ENCODE data around the gene PPARD. TPM values are rescaled to one million over a fixed set of nuclear protein-coding genes. Genes with fewer than 3 reads are reported as not detected.

Gene PPARD
- total and polyA plus RNA-seq, 2 of the 13 experiments (the other 11 are each of a cell fraction or from before 2014, with no cell fraction given), result 6.1 to 13.3 TPM

DNA sequence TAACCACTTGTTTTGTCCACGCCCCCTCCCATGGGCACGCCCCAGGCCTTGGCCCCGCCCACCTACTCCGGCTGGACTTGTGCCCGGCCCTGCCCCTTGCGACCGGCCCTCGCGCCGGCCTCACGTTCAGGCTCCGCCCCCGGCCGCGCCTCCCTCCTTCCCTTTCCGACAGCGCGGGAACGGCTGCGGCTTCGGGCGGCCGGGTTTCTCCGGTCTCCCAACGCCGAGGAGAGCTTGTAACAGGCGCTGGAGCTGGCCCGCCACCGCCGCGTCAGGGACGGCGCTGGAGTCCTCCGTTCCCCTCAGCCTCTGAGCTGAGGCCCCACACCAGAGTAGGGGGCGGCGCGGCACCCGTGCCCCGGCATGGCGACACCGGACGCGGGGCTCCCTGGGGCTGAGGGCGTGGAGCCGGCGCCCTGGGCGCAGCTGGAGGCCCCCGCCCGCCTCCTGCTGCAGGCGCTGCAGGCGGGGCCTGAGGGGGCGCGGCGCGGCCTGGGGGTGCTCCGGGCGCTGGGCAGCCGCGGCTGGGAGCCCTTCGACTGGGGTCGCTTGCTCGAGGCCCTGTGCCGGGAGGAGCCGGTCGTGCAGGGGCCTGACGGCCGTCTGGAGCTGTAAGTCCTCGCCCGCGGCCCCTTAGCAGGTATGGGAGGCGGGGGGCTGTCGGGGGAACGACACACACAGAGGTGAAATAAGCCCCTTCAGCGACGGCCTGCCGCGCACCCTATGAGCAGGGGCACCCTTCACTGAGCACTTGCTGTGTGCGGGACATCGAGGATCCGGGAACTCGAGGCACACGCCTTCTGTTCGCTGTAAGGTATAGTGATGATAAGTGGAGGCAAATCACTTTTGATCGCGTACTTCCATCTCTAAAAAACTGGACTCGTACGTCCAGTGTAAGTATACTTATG is 110.1 kb downstream of the PPARD start, which contains the start of gene FANCE (continued):
- TF ChIP-seq ZNF564 (CRISPR knock-in tag; IDR thresholded peaks at IDR 0.05), result no peak; the same call in 1 of the 2 replicates
- TF ChIP-seq PCBP2 (optimal IDR thresholded peaks at IDR 0.05; ENCODE audit: low read depth, low read length, poor library complexity, severe bottlenecking), result no peak
- TF ChIP-seq ZNF501 (CRISPR knock-in tag; IDR thresholded peaks at IDR 0.05), result peak; percentile 92
- peak; percentile 91; the same call in 1 of the 2 replicates for TF ChIP-seq NRL (CRISPR knock-in tag; IDR thresholded peaks at IDR 0.05; ENCODE audit: borderline replicate concordance)
- peak; percentile 67 for TF ChIP-seq ZC3H13 (CRISPR knock-in tag; IDR thresholded peaks at IDR 0.05)
- TF ChIP-seq, protein P1, sequence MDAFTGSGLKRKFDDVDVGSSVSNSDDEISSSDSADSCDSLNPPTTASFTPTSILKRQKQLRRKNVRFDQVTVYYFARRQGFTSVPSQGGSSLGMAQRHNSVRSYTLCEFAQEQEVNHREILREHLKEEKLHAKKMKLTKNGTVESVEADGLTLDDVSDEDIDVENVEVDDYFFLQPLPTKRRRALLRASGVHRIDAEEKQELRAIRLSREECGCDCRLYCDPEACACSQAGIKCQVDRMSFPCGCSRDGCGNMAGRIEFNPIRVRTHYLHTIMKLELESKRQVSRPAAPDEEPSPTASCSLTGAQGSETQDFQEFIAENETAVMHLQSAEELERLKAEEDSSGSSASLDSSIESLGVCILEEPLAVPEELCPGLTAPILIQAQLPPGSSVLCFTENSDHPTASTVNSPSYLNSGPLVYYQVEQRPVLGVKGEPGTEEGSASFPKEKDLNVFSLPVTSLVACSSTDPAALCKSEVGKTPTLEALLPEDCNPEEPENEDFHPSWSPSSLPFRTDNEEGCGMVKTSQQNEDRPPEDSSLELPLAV (CRISPR knock-in tag; conservative IDR thresholded peaks at IDR 0.05; ENCODE audit: low read depth), result no peak
- TF ChIP-seq ZBTB42 (CRISPR knock-in tag; IDR thresholded peaks at IDR 0.05), result peak; percentile 24
- no peak for TF ChIP-seq POGZ (CRISPR knock-in tag; IDR thresholded peaks at IDR 0.05)
- TF ChIP-seq ZNF3 (CRISPR knock-in tag; IDR thresholded peaks at IDR 0.05), result no peak
- TF ChIP-seq KDM6A (CRISPR knock-in tag; IDR thresholded peaks at IDR 0.05; ENCODE audit: low read depth), result no peak
- TF ChIP-seq MXI1 (IDR thresholded peaks at IDR 0.05; ENCODE audit: borderline replicate concordance, low read depth, low read length), result peak; percentile 82; the same call in 2 of the 3 replicates
- TF ChIP-seq ZBTB1 (CRISPR knock-in tag; IDR thresholded peaks at IDR 0.05; ENCODE audit: borderline replicate concordance), result no peak
- TF ChIP-seq, protein P2, sequence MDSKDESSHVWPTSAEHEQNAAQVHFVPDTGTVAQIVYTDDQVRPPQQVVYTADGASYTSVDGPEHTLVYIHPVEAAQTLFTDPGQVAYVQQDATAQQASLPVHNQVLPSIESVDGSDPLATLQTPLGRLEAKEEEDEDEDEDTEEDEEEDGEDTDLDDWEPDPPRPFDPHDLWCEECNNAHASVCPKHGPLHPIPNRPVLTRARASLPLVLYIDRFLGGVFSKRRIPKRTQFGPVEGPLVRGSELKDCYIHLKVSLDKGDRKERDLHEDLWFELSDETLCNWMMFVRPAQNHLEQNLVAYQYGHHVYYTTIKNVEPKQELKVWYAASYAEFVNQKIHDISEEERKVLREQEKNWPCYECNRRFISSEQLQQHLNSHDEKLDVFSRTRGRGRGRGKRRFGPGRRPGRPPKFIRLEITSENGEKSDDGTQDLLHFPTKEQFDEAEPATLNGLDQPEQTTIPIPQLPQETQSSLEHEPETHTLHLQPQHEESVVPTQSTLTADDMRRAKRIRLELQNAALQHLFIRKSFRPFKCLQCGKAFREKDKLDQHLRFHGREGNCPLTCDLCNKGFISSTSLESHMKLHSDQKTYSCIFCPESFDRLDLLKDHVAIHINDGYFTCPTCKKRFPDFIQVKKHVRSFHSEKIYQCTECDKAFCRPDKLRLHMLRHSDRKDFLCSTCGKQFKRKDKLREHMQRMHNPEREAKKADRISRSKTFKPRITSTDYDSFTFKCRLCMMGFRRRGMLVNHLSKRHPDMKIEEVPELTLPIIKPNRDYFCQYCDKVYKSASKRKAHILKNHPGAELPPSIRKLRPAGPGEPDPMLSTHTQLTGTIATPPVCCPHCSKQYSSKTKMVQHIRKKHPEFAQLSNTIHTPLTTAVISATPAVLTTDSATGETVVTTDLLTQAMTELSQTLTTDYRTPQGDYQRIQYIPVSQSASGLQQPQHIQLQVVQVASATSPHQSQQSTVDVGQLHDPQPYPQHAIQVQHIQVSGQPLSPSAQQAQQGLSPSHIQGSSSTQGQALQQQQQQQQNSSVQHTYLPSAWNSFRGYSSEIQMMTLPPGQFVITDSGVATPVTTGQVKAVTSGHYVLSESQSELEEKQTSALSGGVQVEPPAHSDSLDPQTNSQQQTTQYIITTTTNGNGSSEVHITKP (CRISPR knock-in tag; IDR thresholded peaks at IDR 0.05; ENCODE audit: low read depth), result no peak
- 0 out of 2 replicates have a peak, but pooled peaks have one; percentile 75 for TF ChIP-seq WIZ (CRISPR knock-in tag; IDR thresholded peaks at IDR 0.05)
- TF ChIP-seq, protein P3, sequence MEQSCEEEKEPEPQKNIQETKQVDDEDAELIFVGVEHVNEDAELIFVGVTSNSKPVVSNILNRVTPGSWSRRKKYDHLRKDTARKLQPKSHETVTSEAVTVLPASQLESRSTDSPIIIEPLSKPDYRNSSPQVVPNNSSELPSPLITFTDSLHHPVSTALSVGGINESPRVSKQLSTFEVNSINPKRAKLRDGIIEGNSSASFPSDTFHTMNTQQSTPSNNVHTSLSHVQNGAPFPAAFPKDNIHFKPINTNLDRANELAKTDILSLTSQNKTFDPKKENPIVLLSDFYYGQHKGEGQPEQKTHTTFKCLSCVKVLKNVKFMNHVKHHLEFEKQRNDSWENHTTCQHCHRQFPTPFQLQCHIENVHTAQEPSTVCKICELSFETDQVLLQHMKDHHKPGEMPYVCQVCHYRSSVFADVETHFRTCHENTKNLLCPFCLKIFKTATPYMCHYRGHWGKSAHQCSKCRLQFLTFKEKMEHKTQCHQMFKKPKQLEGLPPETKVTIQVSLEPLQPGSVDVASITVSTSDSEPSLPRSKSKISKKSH (CRISPR knock-in tag; IDR thresholded peaks at IDR 0.05; ENCODE audit: borderline replicate concordance), result peak; percentile 67; the same call in 1 of the 2 replicates
- TF ChIP-seq, protein P4, sequence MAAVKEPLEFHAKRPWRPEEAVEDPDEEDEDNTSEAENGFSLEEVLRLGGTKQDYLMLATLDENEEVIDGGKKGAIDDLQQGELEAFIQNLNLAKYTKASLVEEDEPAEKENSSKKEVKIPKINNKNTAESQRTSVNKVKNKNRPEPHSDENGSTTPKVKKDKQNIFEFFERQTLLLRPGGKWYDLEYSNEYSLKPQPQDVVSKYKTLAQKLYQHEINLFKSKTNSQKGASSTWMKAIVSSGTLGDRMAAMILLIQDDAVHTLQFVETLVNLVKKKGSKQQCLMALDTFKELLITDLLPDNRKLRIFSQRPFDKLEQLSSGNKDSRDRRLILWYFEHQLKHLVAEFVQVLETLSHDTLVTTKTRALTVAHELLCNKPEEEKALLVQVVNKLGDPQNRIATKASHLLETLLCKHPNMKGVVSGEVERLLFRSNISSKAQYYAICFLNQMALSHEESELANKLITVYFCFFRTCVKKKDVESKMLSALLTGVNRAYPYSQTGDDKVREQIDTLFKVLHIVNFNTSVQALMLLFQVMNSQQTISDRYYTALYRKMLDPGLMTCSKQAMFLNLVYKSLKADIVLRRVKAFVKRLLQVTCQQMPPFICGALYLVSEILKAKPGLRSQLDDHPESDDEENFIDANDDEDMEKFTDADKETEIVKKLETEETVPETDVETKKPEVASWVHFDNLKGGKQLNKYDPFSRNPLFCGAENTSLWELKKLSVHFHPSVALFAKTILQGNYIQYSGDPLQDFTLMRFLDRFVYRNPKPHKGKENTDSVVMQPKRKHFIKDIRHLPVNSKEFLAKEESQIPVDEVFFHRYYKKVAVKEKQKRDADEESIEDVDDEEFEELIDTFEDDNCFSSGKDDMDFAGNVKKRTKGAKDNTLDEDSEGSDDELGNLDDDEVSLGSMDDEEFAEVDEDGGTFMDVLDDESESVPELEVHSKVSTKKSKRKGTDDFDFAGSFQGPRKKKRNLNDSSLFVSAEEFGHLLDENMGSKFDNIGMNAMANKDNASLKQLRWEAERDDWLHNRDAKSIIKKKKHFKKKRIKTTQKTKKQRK (IDR thresholded peaks at IDR 0.05; ENCODE audit: low read length), result no peak

Data from HepG2 (cell line).